Body of pancreas (tissue), 4 donors: ENCODE data around the gene PTGER3. TPM values are rescaled to one million over a fixed set of nuclear protein-coding genes. Genes with fewer than 3 reads are reported as not detected.

Source experiments
- ATAC-seq: fragments of 150-250 bp; one replicate; pipeline ENCODE4 v1.9.1; 2016
- DNase-seq, 4 donors: peaks; one replicate each; pipeline ENCODE4 v3.0.0-alpha.2; 2019
- H3K27ac ChIP-seq, 4 donors: fragments of 200-600 bp; sonication (generic); 1 replicate in 3 of 4; 2 replicates in 1 of 4; pipeline versions ENCODE4 v1.5.1 to v1.6.1; 2016 to 2019; ENCODE audit warnings: mild to moderate bottlenecking in 1 of 4, mixed read lengths in 1 of 4, moderate library complexity in 1 of 4
- H3K27me3 ChIP-seq, 2 donors: fragments of 200-600 bp; sonication (generic); one replicate each; pipeline ENCODE4 v1.6.0; 2016; ENCODE audit warnings: mild to moderate bottlenecking in 1 of 2
- H3K36me3 ChIP-seq, 2 donors: fragments of 200-600 bp; sonication (generic); replicated peaks in 1 of 2; 2 replicates each; pipeline ENCODE4 v1.5.1; 2016; ENCODE audit warnings: low read depth in 2 of 2; ENCODE audit not compliant: insufficient read depth in 1 of 2
- H3K4me1 ChIP-seq: fragments of 200-600 bp; sonication (generic); one replicate; pipeline ENCODE4 v1.6.0; 2016
- H3K4me3 ChIP-seq, 2 donors: fragments of 200-600 bp; sonication (generic); 1 replicate in 1 of 2; 2 replicates in 1 of 2; pipeline ENCODE4 v1.5.1; 2016 to 2019
- H3K9me3 ChIP-seq, 3 donors: fragments of 200-600 bp; sonication (generic); 1 replicate in 2 of 3; 2 replicates in 1 of 3; pipeline ENCODE4 v1.5.1; 2016
- POLR2A ChIP-seq, 3 donors: fragments of 450-650 bp; IDR thresholded peaks; one replicate each; pipeline ENCODE4 v1.6.1; 2016; ENCODE audit warnings: antibody characterized with exemption in 3 of 3, mild to moderate bottlenecking in 2 of 3
- WGBS, 2 donors: methylation state at CpG; one replicate each; pipeline ENCODE4 v1.1.5; 2017; 5-methylcytosine and 5-hydroxymethylcytosine counted together
- intact Hi-C: fragments of 100-400 bp; cut with DNase I; formaldehyde crosslinking; loops from one replicate; pipeline ENCODE4 v1.15.1; 2023
- total RNA-seq, 2 donors: library from RNA; depleted of rRNA; stranded (reverse); fragments of >200 nt; gene quantifications; one replicate each; pipeline ENCODE4 v1.1.0, GENCODE V29; 2016
- TF ChIP-seq, protein P1 (sequence below), 7 experiments: fragments of 450-650 bp in 4 of 7; fragments of 200-600 bp in 3 of 7; sonication (generic) in 3 of 7; IDR thresholded peaks; one replicate each; pipeline ENCODE4 v1.5.1; 2016 to 2019; ENCODE audit warnings: antibody characterized with exemption in 7 of 7

Gene PTGER3
- total RNA-seq, 2 donors from 2014 or later, result 15.0 to 65.3 TPM

DNA sequence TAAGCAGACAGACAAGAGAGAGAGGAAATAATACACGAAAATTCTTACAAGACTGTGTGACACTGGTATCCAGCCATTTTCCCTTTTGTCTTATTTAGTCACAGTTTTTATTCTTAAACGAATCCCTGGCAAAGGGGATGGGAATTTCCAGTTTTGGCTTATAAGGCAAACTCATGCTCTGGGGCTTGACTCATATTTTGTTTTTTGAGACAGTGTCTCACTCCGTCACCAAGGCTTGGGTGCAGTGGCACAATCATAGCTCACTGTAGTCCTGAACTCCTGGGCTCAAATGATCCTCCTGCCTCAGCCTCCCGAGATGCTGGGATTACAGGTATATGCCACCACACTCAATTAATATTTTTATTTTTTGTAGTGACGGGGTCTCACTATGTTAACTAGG is 31.9 kb downstream of the PTGER3 start:
- Histone ChIP-seq H3K27ac (no peak overlapping the region), H3K9me3 (no peaks in the 10 kb centered on the region), H3K27me3 (no peaks in the 10 kb centered on the region), H3K4me1 (no peaks in the 10 kb centered on the region), H3K36me3 (no peaks in the 10 kb centered on the region), H3K4me3 (no peak overlapping the region)
- intact Hi-C loops, result no loop called here
- TF ChIP-seq, protein P1, sequence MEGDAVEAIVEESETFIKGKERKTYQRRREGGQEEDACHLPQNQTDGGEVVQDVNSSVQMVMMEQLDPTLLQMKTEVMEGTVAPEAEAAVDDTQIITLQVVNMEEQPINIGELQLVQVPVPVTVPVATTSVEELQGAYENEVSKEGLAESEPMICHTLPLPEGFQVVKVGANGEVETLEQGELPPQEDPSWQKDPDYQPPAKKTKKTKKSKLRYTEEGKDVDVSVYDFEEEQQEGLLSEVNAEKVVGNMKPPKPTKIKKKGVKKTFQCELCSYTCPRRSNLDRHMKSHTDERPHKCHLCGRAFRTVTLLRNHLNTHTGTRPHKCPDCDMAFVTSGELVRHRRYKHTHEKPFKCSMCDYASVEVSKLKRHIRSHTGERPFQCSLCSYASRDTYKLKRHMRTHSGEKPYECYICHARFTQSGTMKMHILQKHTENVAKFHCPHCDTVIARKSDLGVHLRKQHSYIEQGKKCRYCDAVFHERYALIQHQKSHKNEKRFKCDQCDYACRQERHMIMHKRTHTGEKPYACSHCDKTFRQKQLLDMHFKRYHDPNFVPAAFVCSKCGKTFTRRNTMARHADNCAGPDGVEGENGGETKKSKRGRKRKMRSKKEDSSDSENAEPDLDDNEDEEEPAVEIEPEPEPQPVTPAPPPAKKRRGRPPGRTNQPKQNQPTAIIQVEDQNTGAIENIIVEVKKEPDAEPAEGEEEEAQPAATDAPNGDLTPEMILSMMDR (IDR thresholded peaks at IDR 0.05), result no peak
- no peak for TF ChIP-seq POLR2A (IDR thresholded peaks at IDR 0.05)
- DNase-seq (no peak), ATAC-seq (no peak)
- WGBS, 2 donors, result 89% methylated on average over 5 of the region's 5 CpGs

DNA sequence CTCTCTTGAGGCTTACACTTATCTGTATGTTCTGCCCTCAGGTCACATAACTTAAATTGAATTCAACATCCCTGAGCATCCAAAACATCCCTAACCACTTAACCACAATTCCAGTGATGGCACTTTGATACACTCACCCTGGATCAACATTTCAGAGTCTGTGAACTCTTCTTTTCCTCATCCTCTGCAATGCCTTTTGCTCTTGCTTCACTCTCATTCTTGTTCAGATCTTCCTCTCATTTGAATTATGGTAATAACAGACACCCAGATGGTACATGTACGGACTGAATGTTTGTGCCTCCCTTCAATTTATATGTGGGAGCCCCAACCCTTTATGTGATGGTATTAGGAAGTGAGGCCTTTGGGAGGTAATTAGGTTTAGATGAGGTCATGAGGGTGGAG is 33.4 kb downstream of the PTGER3 start:
- intact Hi-C loops, result no loop called here
- Histone ChIP-seq H3K27ac (no peak overlapping the region), H3K9me3 (no peaks in the 10 kb centered on the region), H3K4me1 (no peaks in the 10 kb centered on the region), H3K36me3 (no peaks in the 10 kb centered on the region), H3K27me3 (no peaks in the 10 kb centered on the region), H3K4me3 (no peak overlapping the region)
- no peak for ATAC-seq
- TF ChIP-seq, protein P1 (IDR thresholded peaks at IDR 0.05), result no peak
- no peak for TF ChIP-seq POLR2A (IDR thresholded peaks at IDR 0.05)
- WGBS, 2 donors, result 89 to 90% methylated on average over 1 of the region's 1 CpG
- no peak for DNase-seq

DNA sequence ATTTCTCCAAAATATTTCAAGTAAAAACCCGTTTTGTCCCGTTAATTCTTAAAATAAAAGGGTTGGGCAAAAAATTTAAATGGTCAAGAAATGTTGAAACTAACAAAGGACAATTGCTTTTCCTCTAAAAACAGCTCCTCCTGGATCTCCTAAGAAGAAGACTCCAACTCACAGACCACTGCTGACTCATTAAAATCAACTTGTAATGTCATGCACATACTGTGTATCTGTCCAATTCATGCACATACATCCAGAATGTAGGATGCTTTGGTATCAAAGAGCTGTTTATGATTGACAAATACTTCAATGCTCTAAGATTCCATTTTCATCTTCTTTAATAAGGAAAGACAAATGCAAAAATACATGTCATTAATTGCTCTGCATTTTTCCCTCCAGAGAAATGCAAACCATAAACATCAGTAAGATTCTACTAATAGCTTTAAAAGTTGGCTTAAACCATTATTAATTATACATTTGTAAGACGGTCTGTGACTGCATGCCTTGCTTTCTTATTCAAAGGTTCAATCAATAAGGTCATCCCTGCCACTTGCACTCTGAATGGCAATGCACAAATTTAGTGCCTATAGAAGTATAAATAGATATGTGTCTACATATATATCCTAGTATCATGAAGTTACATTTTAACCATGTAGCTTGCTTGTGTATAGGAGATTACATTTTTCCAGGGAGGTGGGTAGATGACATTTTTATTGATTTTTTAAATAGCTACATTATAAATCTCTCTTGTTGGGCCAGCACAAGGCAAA is 44.7 kb downstream of the PTGER3 start:
- H3K27ac ChIP-seq, result no peak overlapping the region
- WGBS, 2 donors, result 76 to 81% methylated on average over 3 of the region's 3 CpGs
- intact Hi-C loops, result no loop called here
- H3K9me3 ChIP-seq, result no peaks in the 10 kb centered on the region
- peaks cover 16% of the 10 kb centered on the region for H3K4me1 ChIP-seq
- ATAC-seq (no peak), DNase-seq (no peak)
- H3K36me3 ChIP-seq, result no peaks in the 10 kb centered on the region
- H3K4me3 ChIP-seq, result no peak overlapping the region
- TF ChIP-seq, protein P1 (IDR thresholded peaks at IDR 0.05), result no peak
- no peak for TF ChIP-seq POLR2A (IDR thresholded peaks at IDR 0.05)
- H3K27me3 ChIP-seq, result no peaks in the 10 kb centered on the region

DNA sequence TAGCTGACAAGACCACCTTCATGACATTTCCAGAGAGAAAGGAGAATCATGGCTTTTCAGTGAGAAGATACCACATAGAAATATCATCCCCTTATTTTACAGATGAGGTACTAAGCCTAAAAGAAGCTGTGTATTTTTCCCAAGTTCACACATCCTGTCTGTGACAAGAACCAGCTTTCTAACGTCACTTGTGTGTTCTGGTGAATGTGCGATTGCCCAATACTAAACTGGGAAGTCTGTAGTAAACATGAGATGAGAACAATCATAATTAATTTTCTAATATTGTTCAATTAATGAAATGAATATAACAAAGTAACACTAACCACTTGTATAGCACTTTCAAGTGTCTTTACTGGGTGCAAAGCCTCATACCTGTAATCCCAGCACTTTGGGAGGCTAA is 46.0 kb downstream of the PTGER3 start:
- 66 to 68% methylated on average over 2 of the region's 2 CpGs for WGBS, 2 donors

More for the DNA sequence above, 46.0 kb downstream of the PTGER3 start:
- H3K9me3 ChIP-seq, result no peaks in the 10 kb centered on the region
- intact Hi-C loops, result no loop called here
- ATAC-seq (peak; percentile 38), DNase-seq (no peak)
- no peak for TF ChIP-seq POLR2A (IDR thresholded peaks at IDR 0.05)
- TF ChIP-seq, protein P1 (IDR thresholded peaks at IDR 0.05), result no peak
- no peaks in the 10 kb centered on the region for H3K36me3 ChIP-seq
- H3K4me1 ChIP-seq, result peaks cover 16% of the 10 kb centered on the region
- no peaks in the 10 kb centered on the region for H3K27me3 ChIP-seq
- H3K4me3 ChIP-seq, result no peak overlapping the region
- H3K27ac ChIP-seq, result no peak overlapping the region
